Measurements from ENCODE around the gene MOB1B.
"Not testable (repeated sequence)": the region's sequence is repeated elsewhere in the genome, so short reads cannot be mapped to it uniquely, and the experiment has no call there.

Gene MOB1B

GRCh38 chr4:71009890-71010588 lies 107.9 kb downstream of the MOB1B start:
- no peak for DNase-seq

- no peak for DNase-seq
These were observed 109.3 kb downstream of the MOB1B start for GRCh38 chr4:71011451-71011850.

- DNase-seq, result not testable (repeated sequence)
These were observed 115.2 kb downstream of the MOB1B start for GRCh38 chr4:71017391-71017790.

- no peak for DNase-seq
These were observed 118.4 kb downstream of the MOB1B start for GRCh38 chr4:71020611-71021010.

- no peak for DNase-seq
These were observed 123.5 kb downstream of the MOB1B start for GRCh38 chr4:71025654-71026053.

GRCh38 chr4:71026086-71026485 lies 123.9 kb downstream of the MOB1B start:
- peak; percentile 18 for DNase-seq

- DNase-seq, result no peak
These were observed 125.4 kb downstream of the MOB1B start for GRCh38 chr4:71027611-71028010.

- no peak for DNase-seq
These were observed 127.3 kb downstream of the MOB1B start for GRCh38 chr4:71029504-71029903.

GRCh38 chr4:71032106-71032505 lies 129.9 kb downstream of the MOB1B start:
- not testable (repeated sequence) for DNase-seq
